HL-60/S4 (cell line): ENCODE data around the gene NPC1L1.
"Not testable (repeated sequence)": the region's sequence is repeated elsewhere in the genome, so short reads cannot be mapped to it uniquely, and the experiment has no call there.

ENCODE experiments used
- in situ Hi-C: fragments of 300-500 bp; cut with MboI; formaldehyde crosslinking; loops from 2 replicates; pipeline ENCODE4 v1.14.3; 2022; ENCODE audit warnings: low sequenced_read_pairs

Gene NPC1L1

DNA sequence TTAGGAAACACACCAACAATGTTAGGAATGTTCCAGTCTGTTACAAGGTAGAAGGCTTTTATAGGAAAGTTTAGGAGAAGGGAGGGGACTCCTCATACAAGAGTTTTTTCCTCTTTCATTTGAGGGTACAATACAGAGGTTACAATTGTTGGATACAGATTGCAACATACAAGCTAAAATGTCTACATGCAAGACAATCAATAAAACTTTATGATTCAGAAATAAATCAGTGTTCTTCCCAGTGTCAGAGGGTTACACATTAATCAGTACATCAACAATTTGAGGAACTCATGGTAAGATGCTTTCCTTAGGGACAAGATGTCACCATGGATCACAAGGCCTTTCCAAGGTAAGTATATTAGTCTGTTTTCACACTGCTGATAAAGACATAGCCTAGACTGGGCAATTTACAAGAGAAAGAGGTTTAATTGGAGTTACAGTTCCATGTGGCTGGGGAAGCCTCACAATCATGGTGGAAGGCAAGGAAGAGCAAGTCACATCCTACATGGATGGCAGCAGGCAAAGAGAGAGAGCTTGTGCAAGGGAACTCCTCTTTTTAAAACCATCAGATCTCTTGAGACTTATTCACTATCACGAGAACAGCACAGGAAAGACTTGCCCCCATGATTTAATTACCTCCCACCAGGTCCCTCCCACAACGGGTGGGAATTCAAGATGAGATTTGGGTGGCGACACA lies 34.4 kb downstream of the NPC1L1 start:
- in situ Hi-C loops, result not testable (repeated sequence)

DNA sequence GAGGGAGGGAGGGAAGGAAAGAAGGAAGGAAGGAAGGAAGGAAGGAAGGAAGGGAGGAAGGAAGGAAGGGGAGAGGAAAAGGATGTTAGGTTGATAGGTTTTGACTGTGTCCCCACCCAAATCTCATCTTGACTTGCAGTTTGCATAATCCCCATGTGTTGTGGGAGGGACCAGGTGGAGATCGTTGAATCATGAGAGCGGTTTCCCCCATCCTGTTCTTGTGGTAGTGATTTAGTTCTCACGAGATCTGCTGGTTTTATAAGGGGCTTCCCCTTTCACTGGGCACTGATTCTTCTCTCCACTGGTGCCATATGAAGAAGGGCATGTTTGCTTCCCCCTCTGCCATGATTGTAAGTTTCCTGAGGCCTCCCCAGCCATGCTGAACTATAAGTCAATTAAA lies 35.5 kb downstream of the NPC1L1 start:
- in situ Hi-C loops, result no loop called here

DNA sequence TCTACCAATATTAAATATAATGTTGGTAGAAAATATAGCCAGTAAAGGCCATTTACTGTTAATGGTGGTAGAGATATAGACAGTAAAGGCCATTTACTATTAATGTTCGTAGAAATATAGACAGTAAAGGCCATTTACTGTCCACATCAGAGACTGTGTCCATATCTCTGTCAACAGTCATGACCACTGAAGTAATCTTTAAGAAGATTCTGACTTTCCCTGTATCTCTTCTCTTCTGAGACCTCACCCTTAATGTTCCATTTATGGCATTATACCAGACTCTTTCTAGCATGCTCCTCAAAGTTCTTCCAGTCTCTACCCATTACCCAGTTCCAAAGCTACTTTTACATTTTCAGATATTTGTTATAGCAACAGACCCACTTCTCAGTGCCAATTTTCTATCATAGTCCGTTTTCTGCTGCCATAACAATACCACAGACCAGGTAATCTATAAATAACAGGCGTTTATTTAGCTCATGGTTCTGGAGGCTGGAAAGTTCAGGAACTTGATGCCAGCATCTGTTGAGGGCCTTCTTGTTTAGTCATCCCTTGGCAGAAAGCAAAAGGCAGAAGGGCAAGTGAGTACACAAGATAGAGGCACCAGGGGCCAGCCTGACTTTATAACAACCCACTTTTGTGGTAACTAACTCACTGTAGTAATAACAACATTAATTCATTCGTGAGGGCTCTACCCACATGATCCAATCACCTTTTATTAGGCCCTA lies 42.7 kb downstream of the NPC1L1 start:
- in situ Hi-C loops, result loop anchor here (25.0 kb wide), 1 partner anchor 261 kb away; no protein-coding TSS in a partner anchor

DNA sequence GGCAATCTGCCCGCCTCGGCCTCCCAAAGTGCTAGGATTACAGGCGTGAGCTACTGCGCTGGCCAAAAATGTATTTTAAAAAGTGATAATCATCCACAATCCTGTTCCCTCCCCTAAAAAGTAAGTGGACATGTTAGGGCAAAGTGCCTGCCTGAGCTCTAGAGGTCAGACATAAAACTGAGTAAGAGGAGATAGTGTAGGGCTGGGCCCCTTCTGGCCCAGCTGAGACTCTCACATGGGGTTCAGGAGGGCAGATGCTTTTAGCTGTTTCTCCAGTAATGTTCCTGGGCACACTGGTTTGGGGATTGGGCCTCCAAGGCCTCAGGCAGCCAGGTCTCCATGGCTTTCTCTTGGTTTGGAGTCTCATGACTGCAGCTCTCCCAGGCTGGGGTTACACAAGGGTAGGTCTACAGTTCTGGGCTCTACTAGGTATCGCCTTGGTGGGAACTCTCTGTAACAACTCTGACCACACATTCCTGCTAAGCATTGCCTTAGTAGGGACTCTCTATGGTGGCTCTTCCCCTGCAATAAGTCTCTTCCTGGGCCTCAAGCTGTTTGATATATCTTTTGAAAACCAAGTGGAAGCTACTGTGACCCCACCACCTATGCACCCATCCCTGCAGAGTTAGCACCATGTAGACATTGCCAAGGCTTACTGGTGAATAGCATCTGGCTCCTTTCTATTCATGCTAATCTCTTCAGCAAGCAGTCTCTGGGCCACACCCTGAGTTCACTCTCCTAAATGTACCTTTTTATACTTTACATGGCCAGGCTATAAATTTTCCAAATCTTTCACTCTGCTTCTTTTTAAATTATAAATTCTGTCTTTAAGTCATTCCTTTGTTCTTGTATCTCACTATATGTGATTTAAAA lies 43.7 kb downstream of the NPC1L1 start:
- in situ Hi-C loops, result loop anchor here (25.0 kb wide), 1 partner anchor 260 kb away; no protein-coding TSS in a partner anchor

DNA sequence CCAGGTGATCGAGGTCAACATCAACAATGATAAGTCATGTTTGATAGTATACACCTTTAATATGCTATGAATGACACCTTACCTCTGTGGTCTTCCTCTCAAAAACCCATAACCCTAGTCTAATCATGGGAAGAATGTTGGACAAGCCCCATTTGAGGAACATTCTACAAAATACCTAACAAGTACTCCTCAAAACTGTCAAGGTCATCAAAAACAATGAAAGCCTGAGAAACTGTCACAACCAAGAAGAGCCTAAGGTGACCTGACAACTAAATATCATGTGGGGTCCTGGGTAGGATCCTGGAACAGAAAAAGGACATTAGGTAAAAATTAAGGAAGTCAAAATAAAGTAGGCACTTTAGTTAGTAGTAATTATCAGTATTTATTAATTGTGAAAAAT lies 44.7 kb downstream of the NPC1L1 start:
- in situ Hi-C loops, result loop anchor here (25.0 kb wide), 1 partner anchor 259 kb away; no protein-coding TSS in a partner anchor

DNA sequence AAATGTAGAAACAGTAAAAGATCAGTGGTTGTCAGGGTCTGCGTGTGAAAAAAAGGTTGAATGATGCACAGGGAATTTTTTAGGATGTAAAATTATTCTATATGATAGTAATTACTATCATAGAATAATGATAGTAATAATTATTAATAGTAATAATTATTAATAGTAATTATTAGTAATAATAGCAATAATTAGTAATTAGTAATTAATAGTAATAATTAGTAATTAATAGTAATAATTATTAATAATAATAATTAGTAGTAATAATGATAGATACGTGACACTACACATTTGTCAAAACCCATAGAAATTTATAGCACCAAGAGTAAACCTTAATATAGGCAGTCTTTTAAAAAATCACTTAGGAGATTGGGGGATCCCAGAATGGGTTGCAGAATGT lies 46.2 kb downstream of the NPC1L1 start:
- in situ Hi-C loops, result loop anchor here (25.0 kb wide), 1 partner anchor 258 kb away; no protein-coding TSS in a partner anchor

DNA sequence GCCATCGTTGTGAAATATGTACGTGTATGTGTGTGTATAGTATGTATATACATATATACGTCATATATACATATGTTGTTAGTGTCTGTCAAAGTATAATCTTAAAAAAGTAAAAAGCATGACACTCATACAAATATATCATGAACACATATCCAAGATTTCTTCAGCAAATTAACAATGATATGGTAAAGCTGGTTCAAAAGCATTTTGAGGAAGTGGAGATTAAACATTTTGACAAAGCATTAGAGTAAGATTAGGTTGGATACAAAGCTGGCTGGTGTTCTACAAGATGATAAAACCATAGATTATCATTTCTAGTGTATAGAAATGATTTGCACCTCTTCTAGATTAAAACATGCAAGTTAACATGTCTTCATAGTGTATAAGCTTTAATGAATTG lies 49.9 kb downstream of the NPC1L1 start:
- in situ Hi-C loops, result loop anchor here (25.0 kb wide), 1 partner anchor 254 kb away; no protein-coding TSS in a partner anchor

DNA sequence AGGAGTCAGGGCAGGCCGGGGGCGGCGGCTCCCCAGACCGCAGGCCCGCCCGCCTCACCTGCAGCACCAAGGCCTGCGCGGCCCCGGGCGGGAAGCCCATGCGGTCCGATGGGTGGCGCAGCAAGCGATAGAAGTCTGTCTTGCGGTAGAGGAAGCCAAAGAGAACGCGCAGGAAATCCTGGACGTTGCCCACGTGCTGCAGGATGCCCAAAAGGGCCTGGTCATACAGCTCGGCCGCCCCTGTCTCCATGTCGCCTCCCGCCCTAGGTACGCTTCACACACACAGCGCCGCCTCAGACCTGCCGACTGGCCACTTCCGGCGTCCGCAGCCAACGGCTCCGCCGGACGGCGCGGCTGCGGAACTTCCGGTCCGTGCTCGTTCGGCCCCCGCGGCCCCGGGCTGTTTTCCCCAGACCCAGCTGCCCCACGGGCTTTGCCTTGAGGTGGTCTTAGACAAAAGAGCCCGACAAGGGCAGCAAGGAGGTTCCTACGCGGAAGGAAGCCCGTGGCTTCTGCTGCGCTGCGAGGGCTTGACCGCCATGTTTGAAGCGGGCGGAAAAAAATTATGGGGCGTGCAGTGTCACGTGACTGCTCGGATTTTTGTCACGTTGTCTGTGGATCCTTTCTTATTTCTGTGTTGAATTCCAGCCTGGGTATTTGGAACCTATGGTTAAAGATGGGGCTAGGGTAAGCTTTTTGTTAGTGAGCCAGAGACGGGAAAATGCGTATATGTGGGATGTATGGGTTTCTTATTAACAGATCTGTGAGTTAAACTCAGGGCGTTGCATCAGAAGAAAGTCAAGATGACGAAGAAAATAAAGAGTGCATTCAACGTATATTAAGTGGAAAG lies 50.6 kb downstream of the NPC1L1 start, which contains the start of gene NUDCD3:
Gene NUDCD3 (minus strand): TSS at position 308 of the 850 bp plus-strand sequence. CDS start 58 bp downstream, at position 250.
- in situ Hi-C loops, result loop anchor here (25.0 kb wide), 1 partner anchor 253 kb away; no protein-coding TSS in a partner anchor

DNA sequence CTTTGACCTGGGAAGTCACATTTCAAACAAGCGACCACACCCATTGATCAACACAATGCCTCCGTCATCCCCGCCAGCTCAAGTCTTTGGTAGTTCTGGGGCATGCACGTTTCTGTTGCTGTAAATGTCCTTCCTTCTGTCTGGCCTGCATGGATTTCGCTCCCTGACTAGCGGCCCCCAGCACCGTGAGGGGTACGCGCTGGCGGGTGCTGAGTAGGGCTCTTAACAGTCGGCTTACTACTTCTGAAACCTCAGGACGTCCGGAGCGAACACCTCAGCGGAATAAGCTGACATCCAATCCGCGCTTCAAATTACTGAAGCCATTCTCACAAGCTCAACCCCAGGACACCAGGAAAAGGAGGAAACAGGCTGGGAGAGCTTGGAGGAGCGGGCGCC lies 51.2 kb downstream of the NPC1L1 start:
- in situ Hi-C loops, result loop anchor here (25.0 kb wide), 1 partner anchor 253 kb away; no protein-coding TSS in a partner anchor

DNA sequence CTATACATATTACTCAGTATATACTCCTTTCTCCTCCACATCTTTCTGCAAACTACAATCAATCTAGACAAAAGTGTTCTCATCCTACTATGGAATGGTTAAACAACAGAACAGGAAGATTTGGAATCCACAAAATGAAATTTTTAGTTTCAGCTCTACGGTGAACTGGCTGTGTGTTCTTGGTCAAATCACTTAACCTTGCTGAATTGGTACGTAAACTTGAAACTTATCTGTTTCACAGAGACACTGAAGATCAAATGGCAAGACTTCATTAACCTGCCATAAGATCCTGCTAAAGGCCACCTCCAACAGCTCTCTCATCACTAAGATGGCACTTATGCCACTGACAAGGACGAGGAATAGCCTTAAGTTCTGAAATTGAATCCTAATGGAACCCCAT lies 52.2 kb downstream of the NPC1L1 start:
- in situ Hi-C loops, result loop anchor here (25.0 kb wide), 1 partner anchor 252 kb away; no protein-coding TSS in a partner anchor

DNA sequence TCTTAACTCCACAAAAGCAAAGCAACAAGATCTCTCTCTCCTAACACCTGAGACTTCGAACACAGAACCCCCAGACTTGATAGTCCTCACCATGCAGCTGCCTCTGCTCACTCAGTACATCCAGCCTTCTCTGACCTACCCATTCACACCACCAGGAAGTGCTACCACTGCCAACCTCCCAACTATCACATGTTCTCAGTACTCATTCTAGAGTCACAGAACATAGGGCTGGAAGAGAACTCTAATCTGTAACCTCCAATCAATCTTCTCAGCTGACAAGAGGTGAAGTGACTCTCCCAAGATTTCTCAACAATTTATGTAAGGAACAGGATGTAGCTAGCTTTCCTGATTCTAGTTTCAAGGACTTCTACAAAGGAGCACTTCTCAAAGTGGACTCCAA lies 54.4 kb downstream of the NPC1L1 start:
- in situ Hi-C loops, result loop anchor here (25.0 kb wide), 1 partner anchor 249 kb away; no protein-coding TSS in a partner anchor

DNA sequence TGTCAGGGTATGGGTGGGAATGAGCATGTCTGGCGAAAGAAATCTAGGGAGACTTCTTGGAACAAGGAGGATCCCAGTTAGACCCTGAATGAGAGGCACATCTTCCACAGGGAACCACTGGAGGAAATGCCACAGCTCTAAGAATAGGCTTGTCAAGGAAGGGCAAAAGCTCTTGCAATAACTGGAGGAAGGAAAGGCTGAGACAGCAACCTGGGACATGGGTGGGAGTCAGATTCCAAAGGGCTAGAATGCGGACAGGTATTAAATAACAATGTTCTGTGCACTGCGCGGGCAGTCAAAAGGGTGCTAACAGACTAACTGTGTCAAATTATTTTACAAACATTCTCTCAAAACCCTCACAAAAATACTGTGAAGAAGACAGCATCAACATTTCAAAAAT lies 55.1 kb downstream of the NPC1L1 start:
- in situ Hi-C loops, result loop anchor here (25.0 kb wide), 1 partner anchor 249 kb away; no protein-coding TSS in a partner anchor

DNA sequence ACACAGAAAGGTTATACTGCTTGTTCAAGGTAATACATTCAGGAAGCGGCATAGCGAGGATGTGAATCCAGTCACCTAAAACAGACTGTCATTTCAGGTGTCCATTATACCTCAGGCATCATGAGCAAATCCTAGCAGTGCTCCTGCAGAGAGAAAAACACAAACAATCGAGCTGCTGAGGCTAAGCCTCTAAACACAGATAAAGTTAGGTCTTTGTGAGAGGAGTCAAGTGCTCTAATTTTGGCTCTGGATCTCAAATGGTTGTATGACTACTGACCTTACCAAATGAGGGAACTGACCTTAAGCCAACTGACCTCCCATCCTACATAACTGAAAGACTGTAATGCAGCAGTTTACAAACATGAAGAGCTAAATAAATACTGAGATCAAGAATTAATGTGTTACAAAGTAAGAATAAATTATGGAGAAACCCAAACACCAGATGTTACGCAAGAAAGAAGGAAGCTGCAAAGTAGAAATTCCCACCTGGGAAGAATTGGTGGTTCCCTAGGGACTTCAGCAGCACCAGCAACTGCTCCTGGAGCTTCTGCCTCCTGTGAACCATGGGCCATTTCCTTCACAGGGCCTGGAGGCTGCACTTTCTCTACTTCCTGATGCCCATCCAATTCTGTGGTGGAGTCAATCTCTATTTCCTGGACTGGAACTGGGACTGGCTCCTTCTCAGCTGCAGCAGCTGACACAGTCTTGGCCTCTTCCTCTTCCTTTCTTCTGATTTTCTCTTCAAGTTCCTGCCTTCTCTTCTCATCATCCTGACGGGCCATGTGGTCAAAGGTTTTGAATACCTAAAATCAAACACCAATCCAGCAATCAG lies 56.4 kb downstream of the NPC1L1 start:
- in situ Hi-C loops, result loop anchor here (25.0 kb wide), 1 partner anchor 247 kb away; no protein-coding TSS in a partner anchor

DNA sequence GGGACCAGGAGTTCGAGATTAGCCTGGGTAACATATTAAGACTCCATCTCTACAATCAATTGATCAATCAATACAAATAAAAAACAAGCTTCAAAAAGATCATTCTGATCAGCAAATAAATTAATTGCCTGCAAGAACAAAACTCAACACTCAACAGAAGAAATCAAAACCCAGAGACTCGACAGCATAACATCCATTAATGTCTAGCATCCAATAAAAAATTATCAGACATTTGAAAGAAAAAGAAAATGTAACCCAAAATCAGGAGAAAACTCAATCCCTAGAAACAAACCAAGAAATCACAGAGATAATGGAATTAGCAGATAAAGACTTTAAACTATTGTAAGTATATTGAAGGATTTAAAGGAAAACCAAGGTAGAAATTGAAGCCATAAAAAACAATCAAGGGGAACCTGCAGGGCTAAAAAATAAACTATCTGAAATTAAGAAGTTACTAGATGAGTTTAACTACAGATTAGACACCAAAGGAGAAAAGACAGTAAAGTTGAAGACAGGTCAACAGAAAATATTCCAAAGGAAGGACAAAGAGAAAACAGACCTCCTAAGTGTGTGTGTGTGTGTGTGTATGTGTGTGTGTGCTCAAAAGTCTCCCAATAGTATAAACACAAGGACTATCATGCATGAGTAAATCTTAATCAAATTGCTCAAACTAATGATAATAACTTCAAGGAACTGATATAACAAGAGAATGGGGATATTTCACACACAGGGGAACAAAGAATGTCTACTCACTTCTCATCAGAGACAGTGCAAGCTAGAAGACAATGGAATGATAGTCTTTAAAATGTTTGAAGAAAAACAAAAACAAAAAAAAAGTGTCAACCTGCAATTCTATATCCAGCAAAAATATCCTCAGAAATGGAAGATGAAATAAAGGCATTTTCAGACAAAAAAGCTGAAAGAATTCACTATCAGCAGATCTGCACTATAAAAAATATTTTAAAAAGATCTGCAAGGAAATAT lies 58.3 kb downstream of the NPC1L1 start:
- in situ Hi-C loops, result loop anchor here (25.0 kb wide), 1 partner anchor 245 kb away; no protein-coding TSS in a partner anchor

DNA sequence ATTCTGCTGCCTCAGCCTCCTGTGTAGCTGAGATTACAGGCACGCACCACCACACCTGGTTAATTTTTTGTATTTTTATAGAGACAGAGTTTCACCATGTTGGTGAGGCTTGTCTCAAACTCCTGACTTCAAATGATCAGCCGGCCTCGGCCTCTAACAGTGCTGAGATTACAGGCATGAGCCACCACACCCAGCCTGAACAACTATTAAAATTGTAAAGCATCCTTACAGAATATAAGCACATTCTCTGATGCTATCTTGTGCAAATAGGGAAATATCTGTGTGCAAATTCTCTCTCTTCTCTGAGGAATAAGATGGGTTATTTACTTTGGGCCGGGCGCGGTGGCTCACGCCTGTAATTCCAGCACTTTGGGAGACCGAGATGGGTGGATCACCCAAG lies 63.2 kb downstream of the NPC1L1 start:
- in situ Hi-C loops, result loop anchor here (25.0 kb wide), 1 partner anchor 241 kb away; no protein-coding TSS in a partner anchor

DNA sequence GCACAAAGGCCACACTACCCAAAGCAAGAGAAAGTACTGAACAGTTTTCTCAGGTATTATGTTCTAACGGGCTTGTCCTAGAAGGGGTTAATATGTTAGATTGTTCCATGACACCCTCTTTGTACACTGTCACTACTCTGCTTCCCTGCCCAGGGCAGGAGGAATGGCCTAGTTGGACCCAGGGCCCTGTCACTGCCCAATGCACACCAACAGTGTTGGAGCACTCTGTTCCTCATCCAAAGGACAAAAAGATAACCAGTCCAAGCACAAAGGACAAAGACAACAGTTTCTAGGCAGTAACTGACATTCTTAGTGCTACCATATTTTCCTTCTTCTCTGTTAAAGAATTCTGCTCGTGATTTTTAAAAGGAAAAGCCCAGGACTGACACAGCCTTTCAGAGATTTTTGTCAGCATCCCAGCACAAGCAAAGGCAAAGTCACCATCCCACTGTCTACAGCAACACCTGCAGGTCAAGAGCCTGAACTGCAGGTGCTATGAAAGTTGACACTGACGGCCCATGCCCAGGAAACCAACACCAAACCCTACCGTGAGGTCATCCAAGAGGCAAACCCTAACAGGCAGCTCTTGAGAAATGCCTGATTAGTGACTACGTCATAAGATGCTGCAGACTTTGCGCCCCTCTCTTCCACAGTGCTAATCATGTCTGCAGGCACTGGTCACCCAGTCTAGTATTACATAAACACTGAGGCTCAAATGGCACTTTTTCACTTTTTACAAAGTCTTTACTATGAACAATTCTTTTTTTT lies 63.9 kb downstream of the NPC1L1 start:
- in situ Hi-C loops, result loop anchor here (25.0 kb wide), 1 partner anchor 240 kb away; no protein-coding TSS in a partner anchor

DNA sequence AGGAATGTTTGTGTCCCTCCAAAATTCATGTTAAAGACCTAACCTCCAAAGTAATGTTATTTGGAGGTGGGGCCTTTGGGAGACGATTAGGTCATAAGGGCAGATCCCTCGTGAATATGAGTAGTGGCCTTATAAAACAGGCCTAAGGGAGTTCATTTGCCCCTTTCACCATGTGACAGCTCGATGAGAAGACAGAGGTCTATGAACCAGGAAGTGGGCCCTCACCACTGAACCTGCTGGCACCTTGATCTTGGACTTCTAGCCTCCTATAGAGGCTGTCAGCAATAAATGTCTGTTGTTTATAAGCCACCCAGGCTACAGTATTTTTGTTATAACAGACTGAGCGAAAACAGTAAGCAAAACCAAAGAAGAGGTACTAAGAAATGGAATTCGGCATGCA lies 64.8 kb downstream of the NPC1L1 start:
- in situ Hi-C loops, result loop anchor here (25.0 kb wide), 1 partner anchor 239 kb away; no protein-coding TSS in a partner anchor
